OCI-LY1 (cell line): ENCODE data around the gene GARIN5A.

Experiments used
- CTCF ChIP-seq: fragments of 200-600 bp; sonication (generic), shearing (Covaris generic); IDR thresholded peaks from 2 replicates; pipeline ENCODE4 v1.5.1; 2017; ENCODE audit warnings: mild to moderate bottlenecking, antibody characterized with exemption, low read length, moderate library complexity, mixed read lengths
- EZH2 ChIP-seq: fragments of 200-600 bp; sonication (generic), shearing (Covaris generic); IDR thresholded peaks from 2 replicates; pipeline ENCODE4 v1.8.0; 2017; ENCODE audit warnings: borderline replicate concordance, mixed run types, mild to moderate bottlenecking, antibody characterized with exemption, low read length, moderate library complexity, mixed read lengths

GRCh38 chr19:50451223-50451534 is 25.5 kb downstream of the GARIN5A start:
- TF ChIP-seq CTCF (no peak), EZH2 (no peak)
